ENCODE results near the gene SCYGR8. TPM values are rescaled to one million over a fixed set of nuclear protein-coding genes. Genes with fewer than 3 reads are reported as not detected.
"Not testable (repeated sequence)": the region's sequence is repeated elsewhere in the genome, so short reads cannot be mapped to it uniquely, and the experiment has no call there.

The SCYGR8 gene
- total RNA-seq, 1 donor from 2014 or later = not detected

DNA sequence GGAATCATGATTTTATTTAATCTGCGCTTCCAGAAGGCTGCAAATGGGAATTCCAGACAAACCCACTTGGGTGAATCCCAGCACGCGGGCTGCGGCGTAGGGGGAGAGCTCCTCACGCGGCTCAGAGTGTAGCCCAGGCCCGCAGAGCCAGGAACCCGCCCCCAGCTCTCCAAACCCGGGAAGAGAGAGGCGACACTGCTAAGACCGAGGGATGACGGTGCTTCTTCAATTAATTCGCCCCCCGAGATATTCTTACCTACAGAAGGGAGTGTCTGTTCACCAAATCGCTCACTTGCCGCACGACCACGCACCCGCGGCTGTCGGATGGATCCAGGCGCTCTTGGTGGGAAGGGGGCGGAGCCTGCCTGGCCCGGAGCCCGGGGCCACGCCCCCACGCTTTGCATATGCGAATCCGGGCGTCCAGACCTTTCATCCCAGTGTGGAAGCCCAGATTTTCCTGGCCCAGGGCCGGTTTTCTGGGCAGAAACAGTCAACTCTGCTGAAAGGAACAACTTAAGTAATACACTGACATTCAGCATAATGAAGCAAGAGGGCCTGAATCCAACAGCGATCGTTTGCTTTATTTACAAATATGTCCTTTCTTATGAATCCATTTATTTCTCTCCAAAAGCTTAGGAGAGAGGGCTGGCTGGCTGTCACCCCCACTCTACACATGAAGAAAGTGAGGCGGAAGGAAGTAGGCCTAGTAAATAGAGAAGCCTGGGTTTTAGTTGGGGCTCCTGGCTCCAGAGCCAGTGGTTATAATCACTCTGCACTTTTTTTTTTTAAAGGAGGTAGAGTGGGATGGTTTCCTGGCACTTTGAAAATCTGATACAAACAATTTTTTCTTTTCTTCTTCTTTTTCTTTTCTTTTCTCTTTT lies 27.8 kb upstream of the SCYGR8 start, which contains the start of gene SLC19A3:
Gene SLC19A3, minus strand, starts transcription at position 342 of the 881 bp plus-strand sequence. CDS start 15,710 bp downstream, outside the sequence.
- peak; percentile 97 for ATAC-seq
- Histone ChIP-seq H3K27me3 (no peaks in the 10 kb centered on the region), H3K9me3 (no peaks in the 10 kb centered on the region), H3K4me1 (no peaks in the 10 kb centered on the region), H3K36me3 (no peaks in the 10 kb centered on the region), H3K4me3 (peak within 1 kb of the TSS; percentile 55), H3K27ac (peak within 1 kb of the TSS; percentile 70)
- TF ChIP-seq, protein P1, sequence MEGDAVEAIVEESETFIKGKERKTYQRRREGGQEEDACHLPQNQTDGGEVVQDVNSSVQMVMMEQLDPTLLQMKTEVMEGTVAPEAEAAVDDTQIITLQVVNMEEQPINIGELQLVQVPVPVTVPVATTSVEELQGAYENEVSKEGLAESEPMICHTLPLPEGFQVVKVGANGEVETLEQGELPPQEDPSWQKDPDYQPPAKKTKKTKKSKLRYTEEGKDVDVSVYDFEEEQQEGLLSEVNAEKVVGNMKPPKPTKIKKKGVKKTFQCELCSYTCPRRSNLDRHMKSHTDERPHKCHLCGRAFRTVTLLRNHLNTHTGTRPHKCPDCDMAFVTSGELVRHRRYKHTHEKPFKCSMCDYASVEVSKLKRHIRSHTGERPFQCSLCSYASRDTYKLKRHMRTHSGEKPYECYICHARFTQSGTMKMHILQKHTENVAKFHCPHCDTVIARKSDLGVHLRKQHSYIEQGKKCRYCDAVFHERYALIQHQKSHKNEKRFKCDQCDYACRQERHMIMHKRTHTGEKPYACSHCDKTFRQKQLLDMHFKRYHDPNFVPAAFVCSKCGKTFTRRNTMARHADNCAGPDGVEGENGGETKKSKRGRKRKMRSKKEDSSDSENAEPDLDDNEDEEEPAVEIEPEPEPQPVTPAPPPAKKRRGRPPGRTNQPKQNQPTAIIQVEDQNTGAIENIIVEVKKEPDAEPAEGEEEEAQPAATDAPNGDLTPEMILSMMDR (IDR thresholded peaks at IDR 0.05) = no peak
- DNase-seq = peak; percentile 93
- intact Hi-C loops (cut with DNase I) = no loop called here

DNA sequence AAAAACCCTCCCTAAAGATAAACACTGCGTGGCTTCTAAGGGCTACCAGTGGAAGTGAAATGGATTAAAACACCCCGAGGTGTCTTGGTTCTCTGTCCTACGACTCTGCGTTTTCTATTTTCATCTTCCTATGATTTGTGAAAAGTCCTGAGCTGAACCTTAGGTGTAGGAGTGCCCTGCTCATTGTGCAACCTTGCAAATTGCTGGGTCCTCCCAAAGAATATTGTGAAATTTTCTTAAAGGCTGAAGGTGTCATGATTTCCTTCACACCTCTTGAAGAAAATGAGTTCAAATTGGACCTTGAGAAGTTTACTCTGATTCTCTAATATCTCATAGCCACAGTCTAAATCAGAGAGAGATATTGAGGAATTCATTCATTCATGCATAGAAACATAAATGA lies 26.1 kb upstream of the SCYGR8 start:
- Histone ChIP-seq H3K27ac (no peak overlapping the region), H3K4me3 (no peak overlapping the region), H3K4me1 (no peaks in the 10 kb centered on the region), H3K36me3 (no peaks in the 10 kb centered on the region), H3K27me3 (no peaks in the 10 kb centered on the region), H3K9me3 (no peaks in the 10 kb centered on the region)
- TF ChIP-seq, protein P1 (IDR thresholded peaks at IDR 0.05) = no peak
- DNase-seq (no peak), ATAC-seq (peak; percentile 3)
- intact Hi-C loops (cut with DNase I) = no loop called here

DNA sequence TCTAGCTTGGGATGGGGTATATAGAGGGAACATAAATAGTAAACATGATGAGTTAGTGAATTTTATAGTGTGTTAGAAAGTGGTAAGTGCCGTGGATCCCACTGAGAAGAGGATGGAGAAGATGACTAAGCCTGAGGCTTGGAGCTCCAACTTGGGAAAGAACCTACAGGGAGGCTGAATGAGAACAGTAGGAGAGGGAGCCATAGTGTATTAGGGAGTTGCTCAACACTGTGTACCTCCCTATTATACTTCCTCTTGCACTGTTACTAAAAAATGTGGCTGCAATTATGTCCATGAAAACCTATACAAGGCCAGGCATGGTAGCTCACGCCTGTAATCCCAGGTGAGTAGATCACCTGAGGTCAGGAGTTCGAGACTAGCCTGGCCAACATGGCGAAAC lies 25.0 kb upstream of the SCYGR8 start:
- TF ChIP-seq, protein P1 (IDR thresholded peaks at IDR 0.05) = no peak

DNA sequence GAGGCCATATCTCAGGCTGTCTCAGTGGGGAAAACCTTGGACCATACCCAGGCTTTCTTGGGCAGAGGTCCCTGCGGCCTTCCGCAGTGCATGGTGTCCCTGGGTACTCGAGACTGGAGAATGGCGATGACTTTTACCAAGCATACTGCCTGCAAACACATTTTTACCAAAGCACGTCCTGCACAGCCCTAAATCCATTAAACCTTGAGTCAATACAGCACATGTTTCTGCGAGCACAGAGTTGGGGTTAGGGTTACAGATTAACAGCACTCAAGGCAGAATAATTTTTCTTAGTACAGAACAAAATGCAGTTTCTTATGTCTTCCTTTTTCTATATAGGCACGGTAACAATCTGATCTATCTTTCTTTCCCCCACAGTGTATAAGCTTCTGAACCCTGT lies 22.9 kb upstream of the SCYGR8 start:
- H3K27ac ChIP-seq; ATAC-seq; H3K36me3 ChIP-seq; H3K27me3 ChIP-seq; DNase-seq; H3K4me3 ChIP-seq; H3K9me3 ChIP-seq; intact Hi-C loops (cut with DNase I); H3K4me1 ChIP-seq: not testable (repeated sequence)

More for the DNA sequence above, 25.0 kb upstream of the SCYGR8 start:
- intact Hi-C loops (cut with DNase I) = no loop called here
- no peaks in the 10 kb centered on the region for H3K36me3 ChIP-seq
- no peaks in the 10 kb centered on the region for H3K9me3 ChIP-seq
- DNase-seq (no peak), ATAC-seq (peak; percentile 33)
- H3K4me3 ChIP-seq = no peak overlapping the region
- H3K27ac ChIP-seq = no peak overlapping the region
- no peaks in the 10 kb centered on the region for H3K27me3 ChIP-seq
- no peaks in the 10 kb centered on the region for H3K4me1 ChIP-seq

DNA sequence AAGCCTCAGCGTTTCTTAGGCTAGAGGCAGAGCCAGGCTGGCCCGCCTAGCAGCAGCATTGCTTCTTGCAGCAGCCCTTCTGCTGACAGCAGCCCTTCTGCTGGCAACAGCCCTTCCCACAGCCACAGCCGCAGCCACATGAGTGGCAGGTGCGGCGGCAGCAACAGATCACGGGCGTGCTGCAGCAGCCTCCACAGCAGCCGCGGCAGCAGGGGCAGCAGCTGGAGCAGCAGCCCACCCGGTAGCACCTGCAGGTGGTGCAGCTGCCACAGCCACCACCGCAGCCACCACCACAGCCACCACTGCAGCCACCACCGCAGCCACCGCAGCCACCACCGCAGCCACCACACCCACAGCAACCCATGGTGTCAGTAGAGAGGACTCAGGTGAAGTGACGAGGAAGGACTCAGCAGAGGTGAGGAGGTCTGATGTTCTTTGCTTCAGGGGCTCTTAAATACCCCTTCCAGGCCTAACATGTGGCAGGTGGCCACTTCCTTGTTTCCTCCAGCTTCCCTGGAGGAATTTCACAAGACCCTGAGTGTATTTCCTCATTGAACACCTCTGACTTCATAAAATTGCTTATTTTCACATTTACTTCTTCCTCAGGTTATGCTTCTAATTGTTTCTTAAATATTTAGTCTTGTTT lies 21.2 kb upstream of the SCYGR8 start, which contains the start of gene SCYGR6:
Gene SCYGR6, minus strand, starts transcription at position 364 of the 646 bp plus-strand sequence. Its CDS starts 0 bp downstream, at position 364.
- Histone ChIP-seq H3K9me3 (no peaks in the 10 kb centered on the region), H3K4me3 (no peak within 1 kb of the TSS), H3K36me3 (no peaks in the 10 kb centered on the region), H3K27me3 (no peaks in the 10 kb centered on the region), H3K27ac (no peak within 1 kb of the TSS), H3K4me1 (no peaks in the 10 kb centered on the region)
- ATAC-seq (peak; percentile 47), DNase-seq (no peak)
- TF ChIP-seq, protein P1 (IDR thresholded peaks at IDR 0.05) = no peak
- intact Hi-C loops (cut with DNase I) = no loop called here

DNA sequence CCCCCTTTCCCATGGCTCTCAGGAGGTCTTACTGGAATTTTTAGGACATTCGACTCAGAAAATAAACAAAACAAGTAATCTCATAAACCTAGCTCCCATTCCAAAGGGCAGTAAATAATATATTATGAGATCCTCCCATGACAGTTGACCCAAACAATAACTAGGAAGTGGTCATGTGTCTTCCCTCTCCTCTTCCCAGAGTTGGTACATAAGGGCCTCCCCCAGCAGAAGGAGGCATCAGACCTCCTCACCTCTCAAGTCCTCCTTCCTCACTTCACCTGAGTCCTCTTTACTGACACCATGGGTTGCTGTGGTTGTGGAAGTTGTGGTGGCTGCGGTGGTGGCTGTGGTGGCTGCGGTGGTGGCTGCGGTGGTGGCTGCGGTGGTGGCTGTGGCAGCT lies 17.7 kb upstream of the SCYGR8 start, which contains the start of gene SCYGR7:
Gene SCYGR7, plus strand, starts transcription at position 301 of the 400 bp plus-strand sequence. Its CDS starts 0 bp downstream, at position 301.
- Histone ChIP-seq H3K27me3 (no peaks in the 10 kb centered on the region), H3K36me3 (no peaks in the 10 kb centered on the region), H3K4me1 (no peaks in the 10 kb centered on the region), H3K4me3 (no peak within 1 kb of the TSS), H3K27ac (no peak within 1 kb of the TSS), H3K9me3 (no peaks in the 10 kb centered on the region)
- intact Hi-C loops (cut with DNase I) = no loop called here
- ATAC-seq = no peak
- TF ChIP-seq, protein P1 (IDR thresholded peaks at IDR 0.05) = no peak
- DNase-seq = no peak
